H1 (cell line): ENCODE results near the gene CACNA1D. TPM values are rescaled to one million over a fixed set of nuclear protein-coding genes. Genes with fewer than 3 reads are reported as not detected.

ENCODE experiments used
- NANOG ChIP-seq: IDR thresholded peaks from 2 replicates; pipeline ENCODE4 v1.6.1; 2011; ENCODE audit warnings: low read length, low read depth, mild to moderate bottlenecking, inconsistent platforms; ENCODE audit not compliant: insufficient read depth, poor library complexity, severe bottlenecking
- YY1 ChIP-seq: IDR thresholded peaks from 2 replicates; pipeline ENCODE4 v1.6.1; 2011; ENCODE audit warnings: low read depth, mild to moderate bottlenecking, low read length
- polyA plus RNA-seq, 7 experiments: library from polyadenylated mRNA; depleted of rRNA in 3 of 7; stranded (reverse) in 5 of 7; unstranded in 2 of 7; fragments of >200 nt in 5 of 7; fragments of 200-250 nt in 2 of 7; gene quantifications; 1 replicate in 5 of 7; 2 replicates in 1 of 7; 4 replicates in 1 of 7; pipeline versions ENCODE4 v1.2.1 to v1.2.3, GENCODE V29; 2011 to 2013; ENCODE audit warnings: missing spikeins in 2 of 7, mixed read lengths in 2 of 7
- total RNA-seq: library from RNA; stranded (reverse); fragmentation: NEBNext Ultra II Directional; extraction: Animal tissue kit (Norgen Biotek cat#: 25700); gene quantifications from 2 replicates; pipeline ENCODE4 v1.2.1, GENCODE V29; 2021

The CACNA1D gene
- total and polyA plus RNA-seq, 2 of the 8 experiments (the other 6 are each of a cell fraction or from before 2014, with no cell fraction given), result 2.0 to 2.9 TPM

- TF ChIP-seq NANOG (no peak), YY1 (no peak)
- TF ChIP-seq, all 59 proteins: peak for 0
Measured at GRCh38 chr3:53859178-53859577, 364.8 kb downstream of the CACNA1D start (continued).
